ENCODE data around the gene GYG2.
"Not testable (repeated sequence)": the region's sequence is repeated elsewhere in the genome, so short reads cannot be mapped to it uniquely, and the experiment has no call there.

Gene GYG2

GRCh38 chrX:2812161-2812907, 16.4 kb upstream of the GYG2 start:
- DNase-seq = peak; percentile 17 to 60 (median 50)
- WGBS (ENCODE audit: insufficient coverage) = 20% methylated on average over 11 of the region's 16 CpGs
- H3K27me3 ChIP-seq (replicated peaks in 2 of 5; ENCODE audit: control insufficient read depth in 4 of 5, insufficient read depth in 5 of 5, low read length in 4 of 5); H3K27ac ChIP-seq (ENCODE audit: insufficient read depth in 1 of 2, low read depth in 1 of 2, low read length in 2 of 2, poor library complexity in 1 of 2, severe bottlenecking in 2 of 2); H3K36me3 ChIP-seq (ENCODE audit: control insufficient read depth in 4 of 4, insufficient read depth in 4 of 4, low read length in 3 of 4); CTCF ChIA-PET; H3K4me1 ChIP-seq (ENCODE audit: control extremely low read depth in 1 of 4, control insufficient read depth in 4 of 4, insufficient read depth in 4 of 4, low read length in 3 of 4); H3K9me3 ChIP-seq (ENCODE audit: control extremely low read depth in 1 of 5, control insufficient read depth in 4 of 5, insufficient read depth in 2 of 5, low read depth in 1 of 5, low read length in 4 of 5); POLR2A ChIA-PET: not testable (repeated sequence)
- H3K4me3 ChIP-seq (ENCODE audit: control insufficient read depth in 1 of 7, extremely low read depth in 1 of 7, insufficient read depth in 4 of 7, low read depth in 2 of 7, low read length in 6 of 7) = peak overlapping the region in 2 of 7 experiments; percentile 1 to 28

GRCh38 chrX:2817036-2817435, 11.7 kb upstream of the GYG2 start:
- CTCF ChIA-PET = interaction anchor here (1.1 kb wide), 1 partner anchor 18 kb away, joined by 3 read pairs; no protein-coding TSS in a partner anchor
- H3K27ac ChIP-seq (ENCODE audit: insufficient read depth in 1 of 2, low read depth in 1 of 2, low read length in 2 of 2, poor library complexity in 1 of 2, severe bottlenecking in 2 of 2) = no peak overlapping the region

GRCh38 chrX:2819345-2820135, 9.2 kb upstream of the GYG2 start:
- Histone ChIP-seq H3K36me3 (ENCODE audit: control insufficient read depth in 4 of 4, insufficient read depth in 4 of 4, low read length in 3 of 4) (no peaks in the 10 kb centered on the region), H3K4me1 (ENCODE audit: control extremely low read depth in 1 of 4, control insufficient read depth in 4 of 4, insufficient read depth in 4 of 4, low read length in 3 of 4) (no peaks in the 10 kb centered on the region), H3K27me3 (replicated peaks in 2 of 5; ENCODE audit: control insufficient read depth in 4 of 5, insufficient read depth in 5 of 5, low read length in 4 of 5) (peaks cover 0 to 9% (median 0%) of the 10 kb centered on the region in 5 experiments), H3K9me3 (ENCODE audit: control extremely low read depth in 1 of 5, control insufficient read depth in 4 of 5, insufficient read depth in 2 of 5, low read depth in 1 of 5, low read length in 4 of 5) (no peaks in the 10 kb centered on the region), H3K27ac (ENCODE audit: insufficient read depth in 1 of 2, low read depth in 1 of 2, low read length in 2 of 2, poor library complexity in 1 of 2, severe bottlenecking in 2 of 2) (no peak overlapping the region), H3K4me3 (ENCODE audit: control insufficient read depth in 1 of 7, extremely low read depth in 1 of 7, insufficient read depth in 4 of 7, low read depth in 2 of 7, low read length in 6 of 7) (no peak overlapping the region)
- POLR2A ChIA-PET = no interaction called here
- DNase-seq = peak in 2 of 3 donors; percentile 47 to 50
- WGBS (ENCODE audit: insufficient coverage) = 100% methylated on average over 5 of the region's 9 CpGs
- CTCF ChIA-PET = interaction anchor here (1.3 kb wide), 1 partner anchor 9 kb away, joined by 3 read pairs; no protein-coding TSS in a partner anchor

More at GRCh38 chrX:2817036-2817435, 11.7 kb upstream of the GYG2 start:
- no peak for DNase-seq
- POLR2A ChIA-PET = no interaction called here
- no peaks in the 10 kb centered on the region for H3K9me3 ChIP-seq (ENCODE audit: control extremely low read depth in 1 of 5, control insufficient read depth in 4 of 5, insufficient read depth in 2 of 5, low read depth in 1 of 5, low read length in 4 of 5)
- H3K4me1 ChIP-seq (ENCODE audit: control extremely low read depth in 1 of 4, control insufficient read depth in 4 of 4, insufficient read depth in 4 of 4, low read length in 3 of 4) = no peaks in the 10 kb centered on the region
- H3K27me3 ChIP-seq (replicated peaks in 2 of 5; ENCODE audit: control insufficient read depth in 4 of 5, insufficient read depth in 5 of 5, low read length in 4 of 5) = peaks cover 0 to 7% (median 0%) of the 10 kb centered on the region in 5 experiments
- H3K36me3 ChIP-seq (ENCODE audit: control insufficient read depth in 4 of 4, insufficient read depth in 4 of 4, low read length in 3 of 4) = no peaks in the 10 kb centered on the region
- H3K4me3 ChIP-seq (ENCODE audit: control insufficient read depth in 1 of 7, extremely low read depth in 1 of 7, insufficient read depth in 4 of 7, low read depth in 2 of 7, low read length in 6 of 7) = no peak overlapping the region
- 40% methylated on average over 1 of the region's 2 CpGs for WGBS (ENCODE audit: insufficient coverage)

DNA sequence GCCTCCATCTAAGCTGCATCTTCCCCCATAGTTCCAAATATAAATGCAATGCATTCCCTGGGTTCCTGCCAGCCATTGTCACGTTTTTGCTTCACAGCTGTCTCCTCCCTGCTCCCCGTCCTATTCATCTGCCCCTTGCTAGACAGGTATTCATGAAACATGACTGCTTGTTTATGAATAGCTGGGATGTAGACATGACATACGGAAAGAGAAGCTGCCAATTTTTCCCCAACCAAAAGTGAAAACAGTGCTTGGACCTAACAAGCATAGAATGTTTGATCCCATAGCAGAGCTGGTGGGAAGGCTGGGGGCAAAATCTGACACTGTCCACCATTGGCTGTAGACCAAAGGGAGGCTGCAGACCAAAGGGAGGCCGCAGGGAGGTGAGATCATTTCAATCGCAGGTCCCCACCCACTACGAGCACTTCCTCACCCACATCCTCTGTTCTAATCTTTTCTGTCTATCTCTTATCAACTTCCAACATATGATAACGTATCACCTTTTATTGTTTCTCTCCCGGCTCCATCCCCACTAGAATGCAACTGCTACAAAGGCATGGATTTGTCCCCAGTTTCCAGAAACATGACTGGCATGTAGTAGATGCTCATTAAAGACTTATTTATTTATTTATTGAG, 8.5 kb upstream of the GYG2 start:
- Histone ChIP-seq H3K36me3 (ENCODE audit: control insufficient read depth in 4 of 4, insufficient read depth in 4 of 4, low read length in 3 of 4) (no peaks in the 10 kb centered on the region), H3K9me3 (ENCODE audit: control extremely low read depth in 1 of 5, control insufficient read depth in 4 of 5, insufficient read depth in 2 of 5, low read depth in 1 of 5, low read length in 4 of 5) (no peaks in the 10 kb centered on the region), H3K4me1 (ENCODE audit: control extremely low read depth in 1 of 4, control insufficient read depth in 4 of 4, insufficient read depth in 4 of 4, low read length in 3 of 4) (no peaks in the 10 kb centered on the region), H3K27ac (ENCODE audit: insufficient read depth in 1 of 2, low read depth in 1 of 2, low read length in 2 of 2, poor library complexity in 1 of 2, severe bottlenecking in 2 of 2) (no peak overlapping the region), H3K4me3 (ENCODE audit: control insufficient read depth in 1 of 7, extremely low read depth in 1 of 7, insufficient read depth in 4 of 7, low read depth in 2 of 7, low read length in 6 of 7) (no peak overlapping the region), H3K27me3 (replicated peaks in 2 of 5; ENCODE audit: control insufficient read depth in 4 of 5, insufficient read depth in 5 of 5, low read length in 4 of 5) (peaks cover 0 to 2% (median 0%) of the 10 kb centered on the region in 5 experiments)
- DNase-seq = no peak
- ChIA-PET POLR2A (no interaction called here), CTCF (interaction anchor here (0.8 to 1.3 kb wide), 2 partner anchors 10 to 33 kb away, joined by 3 read pairs; no protein-coding TSS in a partner anchor)
- 28% methylated on average over 5 of the region's 8 CpGs for WGBS (ENCODE audit: insufficient coverage)

GRCh38 chrX:2823795-2824386, 4.8 kb upstream of the GYG2 start:
- Histone ChIP-seq H3K4me3 (ENCODE audit: control insufficient read depth in 1 of 7, extremely low read depth in 1 of 7, insufficient read depth in 4 of 7, low read depth in 2 of 7, low read length in 6 of 7) (no peak overlapping the region), H3K9me3 (ENCODE audit: control extremely low read depth in 1 of 5, control insufficient read depth in 4 of 5, insufficient read depth in 2 of 5, low read depth in 1 of 5, low read length in 4 of 5) (peaks cover 0 to 3% (median 0%) of the 10 kb centered on the region in 5 experiments), H3K36me3 (ENCODE audit: control insufficient read depth in 4 of 4, insufficient read depth in 4 of 4, low read length in 3 of 4) (no peaks in the 10 kb centered on the region), H3K4me1 (ENCODE audit: control extremely low read depth in 1 of 4, control insufficient read depth in 4 of 4, insufficient read depth in 4 of 4, low read length in 3 of 4) (peaks cover 0 to 4% (median 0%) of the 10 kb centered on the region in 4 experiments), H3K27me3 (replicated peaks in 2 of 5; ENCODE audit: control insufficient read depth in 4 of 5, insufficient read depth in 5 of 5, low read length in 4 of 5) (peaks cover 0 to 19% (median 3%) of the 10 kb centered on the region in 5 experiments), H3K27ac (ENCODE audit: insufficient read depth in 1 of 2, low read depth in 1 of 2, low read length in 2 of 2, poor library complexity in 1 of 2, severe bottlenecking in 2 of 2) (no peak overlapping the region)
- 50% methylated on average over 9 of the region's 13 CpGs for WGBS (ENCODE audit: insufficient coverage)
- ChIA-PET CTCF (no interaction called here), POLR2A (no interaction called here)
- DNase-seq = no peak

DNA sequence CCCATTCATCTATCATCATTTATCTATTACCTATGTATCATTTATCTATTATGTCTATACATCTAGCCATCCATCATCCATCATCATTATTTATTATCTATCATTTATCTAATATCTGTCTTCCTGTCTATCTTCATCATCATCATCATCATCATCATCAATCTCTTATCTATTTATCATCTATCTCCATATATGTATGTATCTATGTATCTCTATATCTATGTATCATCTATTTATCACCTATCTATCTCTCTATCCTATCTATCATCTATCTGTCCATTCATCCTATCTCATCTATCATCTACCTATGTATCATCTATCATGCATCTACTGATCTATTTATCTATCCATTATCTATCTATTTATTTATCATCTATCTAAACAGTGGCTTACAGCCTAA, 3.8 kb upstream of the GYG2 start:
- Histone ChIP-seq H3K27ac (ENCODE audit: insufficient read depth in 1 of 2, low read depth in 1 of 2, low read length in 2 of 2, poor library complexity in 1 of 2, severe bottlenecking in 2 of 2) (no peak overlapping the region), H3K4me1 (ENCODE audit: control extremely low read depth in 1 of 4, control insufficient read depth in 4 of 4, insufficient read depth in 4 of 4, low read length in 3 of 4) (peaks cover 0 to 13% (median 3%) of the 10 kb centered on the region in 4 experiments), H3K36me3 (ENCODE audit: control insufficient read depth in 4 of 4, insufficient read depth in 4 of 4, low read length in 3 of 4) (no peaks in the 10 kb centered on the region), H3K4me3 (ENCODE audit: control insufficient read depth in 1 of 7, extremely low read depth in 1 of 7, insufficient read depth in 4 of 7, low read depth in 2 of 7, low read length in 6 of 7) (no peak overlapping the region), H3K27me3 (replicated peaks in 2 of 5; ENCODE audit: control insufficient read depth in 4 of 5, insufficient read depth in 5 of 5, low read length in 4 of 5) (peaks cover 0 to 25% (median 5%) of the 10 kb centered on the region in 5 experiments), H3K9me3 (ENCODE audit: control extremely low read depth in 1 of 5, control insufficient read depth in 4 of 5, insufficient read depth in 2 of 5, low read depth in 1 of 5, low read length in 4 of 5) (peaks cover 0 to 3% (median 0%) of the 10 kb centered on the region in 5 experiments)
- DNase-seq = no peak
- ChIA-PET CTCF (no interaction called here), POLR2A (no interaction called here)

Data from common myeloid progenitor, CD34-positive (primary cell).